Measurements from ENCODE around the gene SEMA4C. TPM values are rescaled to one million over a fixed set of nuclear protein-coding genes. Genes with fewer than 3 reads are reported as not detected.

The SEMA4C gene
- polyA plus RNA-seq, 3 donors: 0.08 to 5.7 (median 0.21) TPM

GRCh38 chr2:96816836-96817702 lies 52.8 kb downstream of the SEMA4C start:
- Histone ChIP-seq H3K36me3 (replicated peaks in 1 of 2; ENCODE audit: control insufficient read depth in 1 of 2, insufficient read depth in 2 of 2, low read length in 2 of 2) (peaks cover 4 to 15% of the 10 kb centered on the region in 2 donors), H3K4me1 (ENCODE audit: control insufficient read depth in 1 of 2, insufficient read depth in 2 of 2, low read length in 2 of 2) (peaks cover 22 to 35% of the 10 kb centered on the region in 2 donors), H3K27me3 (ENCODE audit: control insufficient read depth in 2 of 2, insufficient read depth in 2 of 2, low read length in 2 of 2) (no peaks in the 10 kb centered on the region), H3K4me2 (replicated peaks; ENCODE audit: extremely low read depth, low read length, poor library complexity, severe bottlenecking) (peak overlapping the region; percentile 96), H3K9ac (ENCODE audit: insufficient read depth, low read length, poor library complexity, severe bottlenecking) (peak overlapping the region; percentile 43), H2AFZ (ENCODE audit: insufficient read depth, low read depth, low read length, poor library complexity, severe bottlenecking) (peak overlapping the region; percentile 15), H4K20me1 (ENCODE audit: insufficient read depth, low read length) (peaks cover 48% of the 10 kb centered on the region), H3K27ac (ENCODE audit: low read depth in 1 of 2, low read length in 2 of 2) (no peak overlapping the region), H3K9me3 (replicated peaks in 1 of 2; ENCODE audit: control insufficient read depth in 1 of 2, insufficient read depth in 1 of 2, low read length in 2 of 2) (no peaks in the 10 kb centered on the region), H3K79me2 (ENCODE audit: insufficient read depth, low read length) (peaks cover 16% of the 10 kb centered on the region), H3K4me3 (replicated peaks in 1 of 3; ENCODE audit: low read depth in 2 of 3, low read length in 3 of 3) (peak overlapping the region; percentile 19 to 73 (median 51))
- 5% methylated on average over 80 of the region's 89 CpGs for WGBS (ENCODE audit: insufficient coverage)
- Mint-ChIP-seq H3K9me3 (no peaks in the 10 kb centered on the region), H3K4me3 (peak overlapping the region; percentile 77 to 88), H3K36me3 (peaks cover 33 to 38% of the 10 kb centered on the region in 2 donors), H3K4me1 (peaks cover 55% of the 10 kb centered on the region), H3K27ac (no peak overlapping the region), H3K27me3 (ENCODE audit: low read depth in 3 of 3) (peaks cover 8 to 14% (median 10%) of the 10 kb centered on the region in 3 donors)
- DNase-seq: peak in 1 of 3 donors; percentile 30
- intact Hi-C loops (cut with micrococcal nuclease): loop anchor here (5.0 to 10.0 kb wide), 3 partner anchors 40 to 55 kb away; partner anchors contain the start of genes ANKRD39 (in 2 of the 2) and CNNM4 (in 2 of the 2)
- TF ChIP-seq CTCF (IDR thresholded peaks at IDR 0.05): no peak

- peak within 1 kb of the TSS; percentile 86 to 93 for H3K4me3 Mint-ChIP-seq
- Histone ChIP-seq H3K9me3 (replicated peaks in 1 of 2; ENCODE audit: control insufficient read depth in 1 of 2, insufficient read depth in 1 of 2, low read length in 2 of 2) (no peaks in the 10 kb centered on the region), H3K36me3 (replicated peaks in 1 of 2; ENCODE audit: control insufficient read depth in 1 of 2, insufficient read depth in 2 of 2, low read length in 2 of 2) (peaks cover 4 to 11% of the 10 kb centered on the region in 2 donors), H3K4me3 (replicated peaks in 1 of 3; ENCODE audit: low read depth in 2 of 3, low read length in 3 of 3) (peak within 1 kb of the TSS; percentile 51 to 93 (median 83)), H3K27ac (ENCODE audit: low read depth in 1 of 2, low read length in 2 of 2) (peak within 1 kb of the TSS in 1 of 2 donors; percentile 69), H3K4me2 (replicated peaks; ENCODE audit: extremely low read depth, low read length, poor library complexity, severe bottlenecking) (peak within 1 kb of the TSS; percentile 96), H3K27me3 (ENCODE audit: control insufficient read depth in 2 of 2, insufficient read depth in 2 of 2, low read length in 2 of 2) (no peaks in the 10 kb centered on the region), H3K79me2 (ENCODE audit: insufficient read depth, low read length) (peaks cover 16% of the 10 kb centered on the region), H3K9ac (ENCODE audit: insufficient read depth, low read length, poor library complexity, severe bottlenecking) (peak within 1 kb of the TSS; percentile 70), H4K20me1 (ENCODE audit: insufficient read depth, low read length) (peaks cover 44% of the 10 kb centered on the region), H2AFZ (ENCODE audit: insufficient read depth, low read depth, low read length, poor library complexity, severe bottlenecking) (peak within 1 kb of the TSS; percentile 98), H3K4me1 (ENCODE audit: control insufficient read depth in 1 of 2, insufficient read depth in 2 of 2, low read length in 2 of 2) (peaks cover 22 to 35% of the 10 kb centered on the region in 2 donors)
- intact Hi-C loops (cut with micrococcal nuclease): loop anchor here (5.0 to 10.0 kb wide), 3 partner anchors 41 to 54 kb away; partner anchors contain the start of genes ANKRD39 (in 2 of the 2) and CNNM4 (in 2 of the 2)
- H3K36me3 Mint-ChIP-seq: peaks cover 31 to 34% of the 10 kb centered on the region in 2 donors
- under 1% methylated on average over 103 of the region's 103 CpGs for WGBS (ENCODE audit: insufficient coverage)
- peaks cover 53% of the 10 kb centered on the region for H3K4me1 Mint-ChIP-seq
- H3K9me3 Mint-ChIP-seq: no peaks in the 10 kb centered on the region
- peaks cover 10 to 12% (median 10%) of the 10 kb centered on the region in 3 donors for H3K27me3 Mint-ChIP-seq (ENCODE audit: low read depth in 3 of 3)
- H3K27ac Mint-ChIP-seq: peak within 1 kb of the TSS in 6 of 7 donors; percentile 33 to 70 (median 68)
- peak; percentile 86 to 88 (median 87) for DNase-seq
- peak; percentile 79 for TF ChIP-seq CTCF (IDR thresholded peaks at IDR 0.05)
Observed at GRCh38 chr2:96816127-96816835, 53.6 kb downstream of the SEMA4C start, which contains the start of gene CNNM3. Gene CNNM3, plus strand, starts transcription at chr2:96816268. Its CDS starts 10 bp downstream, at chr2:96816278.

All from CD14-positive monocyte (primary cell).